ENCODE data around the gene SEC11A. TPM values are rescaled to one million over a fixed set of nuclear protein-coding genes. Genes with fewer than 3 reads are reported as not detected.

The SEC11A gene
- total RNA-seq, 1 experiment from 2014 or later, result 104 TPM

DNA sequence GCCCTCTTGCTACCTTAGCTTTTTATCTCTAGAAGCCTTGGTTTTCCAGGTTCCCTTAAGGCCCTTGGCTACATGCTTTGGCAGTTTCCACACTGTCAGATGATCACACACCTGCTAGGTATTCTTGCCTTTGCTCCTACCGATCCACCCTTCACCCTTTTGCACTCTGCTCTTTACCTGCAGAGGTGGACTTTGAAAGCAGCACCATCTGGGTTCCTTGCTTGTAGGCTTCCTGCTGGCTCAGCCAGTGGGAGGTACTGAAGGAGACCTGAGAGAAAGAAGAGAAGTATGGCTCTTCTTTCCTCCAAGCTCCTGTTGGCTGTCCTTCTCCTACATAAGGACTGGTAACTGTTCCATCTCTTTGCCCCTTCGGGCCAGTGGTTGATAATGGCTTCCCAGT lies 25.2 kb upstream of the SEC11A start:
- no peak overlapping the region for H3K27ac ChIP-seq (ENCODE audit: low read depth, low read length, poor library complexity, severe bottlenecking)
- CTCF ChIA-PET, result no interaction called here
- BruUV-seq (replicated peaks), result no TSS peak

DNA sequence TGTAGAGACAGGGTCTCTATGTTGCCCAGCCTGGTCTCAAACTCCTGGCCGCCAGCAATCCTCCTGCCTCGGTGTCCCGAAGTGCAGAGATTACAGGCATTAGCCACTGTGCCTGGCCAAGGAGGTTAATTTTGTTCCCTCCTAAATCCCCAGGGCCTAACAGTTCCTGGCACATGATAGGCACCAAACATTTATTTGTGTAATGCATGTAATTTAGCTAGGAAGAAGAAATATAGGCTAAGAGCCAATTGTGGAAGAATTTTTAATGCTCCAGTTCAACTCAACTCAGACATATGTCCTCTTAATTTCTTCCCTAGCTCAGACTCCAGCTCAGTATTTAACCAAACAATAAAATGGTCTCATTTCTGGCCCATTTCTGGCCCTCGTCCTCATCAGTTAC lies 24.8 kb upstream of the SEC11A start:
- Histone ChIP-seq H3K27me3 (replicated peaks; ENCODE audit: insufficient read depth, low read depth, low read length, poor library complexity) (no peaks in the 10 kb centered on the region), H3K4me1 (ENCODE audit: insufficient read depth, low read length, poor library complexity, severe bottlenecking) (no peaks in the 10 kb centered on the region), H3K4me3 (ENCODE audit: low read depth, low read length, poor library complexity, severe bottlenecking) (no peak overlapping the region), H3K9me3 (ENCODE audit: low read depth, low read length, poor library complexity, severe bottlenecking) (no peaks in the 10 kb centered on the region), H3K27ac (ENCODE audit: low read depth, low read length, poor library complexity, severe bottlenecking) (no peak overlapping the region), H3K36me3 (ENCODE audit: insufficient read depth, low read length, poor library complexity, severe bottlenecking) (no peaks in the 10 kb centered on the region)
- DNase-seq (ENCODE audit: low spot score), result no peak
- TF ChIP-seq EZH2 (IDR thresholded peaks at IDR 0.05; ENCODE audit: borderline replicate concordance, low read depth, low read length, poor library complexity, severe bottlenecking), result no peak
- TF ChIP-seq, protein P1, sequence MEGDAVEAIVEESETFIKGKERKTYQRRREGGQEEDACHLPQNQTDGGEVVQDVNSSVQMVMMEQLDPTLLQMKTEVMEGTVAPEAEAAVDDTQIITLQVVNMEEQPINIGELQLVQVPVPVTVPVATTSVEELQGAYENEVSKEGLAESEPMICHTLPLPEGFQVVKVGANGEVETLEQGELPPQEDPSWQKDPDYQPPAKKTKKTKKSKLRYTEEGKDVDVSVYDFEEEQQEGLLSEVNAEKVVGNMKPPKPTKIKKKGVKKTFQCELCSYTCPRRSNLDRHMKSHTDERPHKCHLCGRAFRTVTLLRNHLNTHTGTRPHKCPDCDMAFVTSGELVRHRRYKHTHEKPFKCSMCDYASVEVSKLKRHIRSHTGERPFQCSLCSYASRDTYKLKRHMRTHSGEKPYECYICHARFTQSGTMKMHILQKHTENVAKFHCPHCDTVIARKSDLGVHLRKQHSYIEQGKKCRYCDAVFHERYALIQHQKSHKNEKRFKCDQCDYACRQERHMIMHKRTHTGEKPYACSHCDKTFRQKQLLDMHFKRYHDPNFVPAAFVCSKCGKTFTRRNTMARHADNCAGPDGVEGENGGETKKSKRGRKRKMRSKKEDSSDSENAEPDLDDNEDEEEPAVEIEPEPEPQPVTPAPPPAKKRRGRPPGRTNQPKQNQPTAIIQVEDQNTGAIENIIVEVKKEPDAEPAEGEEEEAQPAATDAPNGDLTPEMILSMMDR (conservative IDR thresholded peaks at IDR 0.05; ENCODE audit: low read depth, low read length), result no peak
- ChIA-PET POLR2A (ENCODE audit: low non-redundant PET) (no interaction called here), CTCF (no interaction called here)
- no TSS peak for BruUV-seq (replicated peaks)
- intact Hi-C loops (cut with micrococcal nuclease; ENCODE audit: unreplicated experiment), result no loop called here

More for the DNA sequence above, 25.2 kb upstream of the SEC11A start:
- no peak overlapping the region for H3K4me3 ChIP-seq (ENCODE audit: low read depth, low read length, poor library complexity, severe bottlenecking)
- H3K36me3 ChIP-seq (ENCODE audit: insufficient read depth, low read length, poor library complexity, severe bottlenecking), result no peaks in the 10 kb centered on the region
- DNase-seq (ENCODE audit: low spot score), result no peak
- POLR2A ChIA-PET (ENCODE audit: low non-redundant PET), result no interaction called here
- TF ChIP-seq EZH2 (IDR thresholded peaks at IDR 0.05; ENCODE audit: borderline replicate concordance, low read depth, low read length, poor library complexity, severe bottlenecking), result no peak
- TF ChIP-seq, protein P1 (conservative IDR thresholded peaks at IDR 0.05; ENCODE audit: low read depth, low read length), result no peak
- H3K9me3 ChIP-seq (ENCODE audit: low read depth, low read length, poor library complexity, severe bottlenecking), result no peaks in the 10 kb centered on the region
- H3K4me1 ChIP-seq (ENCODE audit: insufficient read depth, low read length, poor library complexity, severe bottlenecking), result no peaks in the 10 kb centered on the region
- intact Hi-C loops (cut with micrococcal nuclease; ENCODE audit: unreplicated experiment), result no loop called here
- no peaks in the 10 kb centered on the region for H3K27me3 ChIP-seq (replicated peaks; ENCODE audit: insufficient read depth, low read depth, low read length, poor library complexity)

DNA sequence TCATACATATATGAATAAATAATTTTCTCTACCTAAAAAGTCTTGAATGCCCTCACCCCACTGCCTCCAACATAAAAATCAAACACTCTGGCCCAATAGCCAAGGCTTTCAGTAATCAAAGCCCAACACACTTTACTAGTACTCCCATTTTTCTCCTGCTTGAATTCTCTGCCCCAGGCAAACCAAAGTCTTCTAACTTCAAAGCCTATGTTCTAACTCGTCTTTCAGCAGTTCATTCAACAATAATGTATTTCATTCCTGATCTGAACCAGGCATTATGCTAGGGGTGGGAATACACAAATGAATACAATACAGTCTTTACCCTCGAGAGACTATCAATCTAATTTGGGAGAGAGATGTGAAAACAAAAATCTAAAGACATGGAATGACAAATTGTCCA lies 21.1 kb upstream of the SEC11A start:
- ChIA-PET POLR2A (ENCODE audit: low non-redundant PET) (no interaction called here), CTCF (no interaction called here)
- no TSS peak for BruUV-seq (replicated peaks)
- no peak overlapping the region for H3K4me3 ChIP-seq (ENCODE audit: low read depth, low read length, poor library complexity, severe bottlenecking)
- DNase-seq (ENCODE audit: low spot score), result no peak
- H3K36me3 ChIP-seq (ENCODE audit: insufficient read depth, low read length, poor library complexity, severe bottlenecking), result no peaks in the 10 kb centered on the region
- TF ChIP-seq EZH2 (IDR thresholded peaks at IDR 0.05; ENCODE audit: borderline replicate concordance, low read depth, low read length, poor library complexity, severe bottlenecking), result no peak
- TF ChIP-seq, protein P1 (conservative IDR thresholded peaks at IDR 0.05; ENCODE audit: low read depth, low read length), result no peak
- no peaks in the 10 kb centered on the region for H3K27me3 ChIP-seq (replicated peaks; ENCODE audit: insufficient read depth, low read depth, low read length, poor library complexity)
- no peak overlapping the region for H3K27ac ChIP-seq (ENCODE audit: low read depth, low read length, poor library complexity, severe bottlenecking)
- H3K9me3 ChIP-seq (ENCODE audit: low read depth, low read length, poor library complexity, severe bottlenecking), result no peaks in the 10 kb centered on the region
- intact Hi-C loops (cut with micrococcal nuclease; ENCODE audit: unreplicated experiment), result no loop called here
- H3K4me1 ChIP-seq (ENCODE audit: insufficient read depth, low read length, poor library complexity, severe bottlenecking), result no peaks in the 10 kb centered on the region

Data from A673 (cell line).